Measurements from ENCODE around the gene DGLUCY.
A peak's percentile ranks its signal among the peaks of the same experiment; 100 is the strongest.

The DGLUCY gene

GRCh38 chr14:91103116-91103515, 10.8 kb upstream of the DGLUCY start:
- H3K4me1 ChIP-seq (ENCODE audit: control insufficient read depth in 1 of 2, insufficient read depth in 2 of 2, low read length in 2 of 2), result no peaks in the 10 kb centered on the region
- no peak overlapping the region for H3K4me3 ChIP-seq (ENCODE audit: low read depth in 1 of 2, low read length in 2 of 2)
- H3K9me3 ChIP-seq (ENCODE audit: control insufficient read depth in 1 of 2, low read length in 2 of 2), result no peaks in the 10 kb centered on the region
- H3K27ac ChIP-seq (ENCODE audit: low read depth, low read length), result no peak overlapping the region
- no peak overlapping the region for H3K9ac ChIP-seq (ENCODE audit: low read depth in 1 of 2, low read length in 2 of 2)
- H3K36me3 ChIP-seq (ENCODE audit: control insufficient read depth in 1 of 2, insufficient read depth in 2 of 2, low read length in 2 of 2), result no peaks in the 10 kb centered on the region
- no peaks in the 10 kb centered on the region for H3K27me3 ChIP-seq (ENCODE audit: control insufficient read depth in 1 of 2, insufficient read depth in 2 of 2, low read length in 2 of 2)

DNA sequence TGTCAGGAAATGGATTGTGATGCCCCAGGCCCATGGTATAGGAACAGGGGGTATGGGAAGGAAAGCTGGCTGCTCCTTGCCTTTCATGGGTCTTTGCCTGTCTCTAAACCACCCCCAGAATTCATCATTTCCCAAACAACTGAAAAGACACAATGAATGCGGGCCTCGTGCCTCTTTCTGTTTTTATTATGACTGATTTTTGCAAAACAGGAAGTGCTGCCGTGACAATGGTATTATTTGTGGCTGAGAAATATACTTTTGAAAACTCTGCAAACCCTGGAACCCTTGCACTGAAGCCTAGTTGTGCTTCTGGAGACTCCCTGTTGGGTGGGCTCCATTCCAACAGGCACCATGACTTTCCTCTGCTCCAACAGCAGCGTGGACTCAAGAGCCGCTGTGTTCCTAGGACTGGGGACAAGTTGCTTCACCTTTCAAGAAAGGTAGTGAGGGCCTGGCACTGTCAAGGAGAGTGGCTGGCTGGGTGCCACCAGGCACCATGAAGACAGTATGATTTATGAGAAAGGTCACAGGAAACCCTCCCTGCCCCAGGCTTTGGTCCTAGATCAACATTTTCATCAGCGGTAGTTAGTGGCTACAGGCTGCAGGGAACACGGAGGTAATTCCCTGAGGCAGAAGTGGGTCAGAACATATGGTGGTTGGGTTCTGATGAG, 4.8 kb upstream of the DGLUCY start:
- Histone ChIP-seq H3K4me1 (ENCODE audit: control insufficient read depth in 1 of 2, insufficient read depth in 2 of 2, low read length in 2 of 2) (peaks cover 18 to 19% of the 10 kb centered on the region in 2 donors), H3K27me3 (ENCODE audit: control insufficient read depth in 1 of 2, insufficient read depth in 2 of 2, low read length in 2 of 2) (no peaks in the 10 kb centered on the region), H3K9ac (ENCODE audit: low read depth in 1 of 2, low read length in 2 of 2) (no peak overlapping the region), H3K36me3 (ENCODE audit: control insufficient read depth in 1 of 2, insufficient read depth in 2 of 2, low read length in 2 of 2) (no peaks in the 10 kb centered on the region), H3K27ac (ENCODE audit: low read depth, low read length) (peak overlapping the region; percentile 11), H3K4me3 (ENCODE audit: low read depth in 1 of 2, low read length in 2 of 2) (no peak overlapping the region), H3K9me3 (ENCODE audit: control insufficient read depth in 1 of 2, low read length in 2 of 2) (no peaks in the 10 kb centered on the region)

- Histone ChIP-seq H3K27ac (ENCODE audit: low read depth, low read length) (no peak overlapping the region), H3K27me3 (ENCODE audit: control insufficient read depth in 1 of 2, insufficient read depth in 2 of 2, low read length in 2 of 2) (no peaks in the 10 kb centered on the region), H3K36me3 (ENCODE audit: control insufficient read depth in 1 of 2, insufficient read depth in 2 of 2, low read length in 2 of 2) (no peaks in the 10 kb centered on the region), H3K4me1 (ENCODE audit: control insufficient read depth in 1 of 2, insufficient read depth in 2 of 2, low read length in 2 of 2) (peaks cover 32 to 37% of the 10 kb centered on the region in 2 donors), H3K9me3 (ENCODE audit: control insufficient read depth in 1 of 2, low read length in 2 of 2) (no peaks in the 10 kb centered on the region), H3K4me3 (ENCODE audit: low read depth in 1 of 2, low read length in 2 of 2) (no peak overlapping the region), H3K9ac (ENCODE audit: low read depth in 1 of 2, low read length in 2 of 2) (no peak overlapping the region)
Measured at GRCh38 chr14:91111443-91111842, 2.4 kb upstream of the DGLUCY start.

GRCh38 chr14:91112194-91112593, 1.7 kb upstream of the DGLUCY start:
- Histone ChIP-seq H3K9me3 (ENCODE audit: control insufficient read depth in 1 of 2, low read length in 2 of 2) (no peaks in the 10 kb centered on the region), H3K4me1 (ENCODE audit: control insufficient read depth in 1 of 2, insufficient read depth in 2 of 2, low read length in 2 of 2) (peaks cover 38 to 44% of the 10 kb centered on the region in 2 donors), H3K36me3 (ENCODE audit: control insufficient read depth in 1 of 2, insufficient read depth in 2 of 2, low read length in 2 of 2) (no peaks in the 10 kb centered on the region), H3K27ac (ENCODE audit: low read depth, low read length) (no peak overlapping the region), H3K4me3 (ENCODE audit: low read depth in 1 of 2, low read length in 2 of 2) (no peak overlapping the region), H3K27me3 (ENCODE audit: control insufficient read depth in 1 of 2, insufficient read depth in 2 of 2, low read length in 2 of 2) (no peaks in the 10 kb centered on the region), H3K9ac (ENCODE audit: low read depth in 1 of 2, low read length in 2 of 2) (no peak overlapping the region)

- Histone ChIP-seq H3K9me3 (ENCODE audit: control insufficient read depth in 1 of 2, low read length in 2 of 2) (no peaks in the 10 kb centered on the region), H3K9ac (ENCODE audit: low read depth in 1 of 2, low read length in 2 of 2) (peak overlapping the region; percentile 96 to 99), H3K4me1 (ENCODE audit: control insufficient read depth in 1 of 2, insufficient read depth in 2 of 2, low read length in 2 of 2) (peaks cover 45 to 49% of the 10 kb centered on the region in 2 donors), H3K4me3 (ENCODE audit: low read depth in 1 of 2, low read length in 2 of 2) (peak overlapping the region; percentile 82 to 84), H3K27me3 (ENCODE audit: control insufficient read depth in 1 of 2, insufficient read depth in 2 of 2, low read length in 2 of 2) (no peaks in the 10 kb centered on the region), H3K27ac (ENCODE audit: low read depth, low read length) (peak overlapping the region; percentile 98), H3K36me3 (ENCODE audit: control insufficient read depth in 1 of 2, insufficient read depth in 2 of 2, low read length in 2 of 2) (peaks cover 3 to 4% of the 10 kb centered on the region in 2 donors)
Measured at GRCh38 chr14:91114079-91115065, 499 bp downstream of the DGLUCY start.

- Histone ChIP-seq H3K36me3 (ENCODE audit: control insufficient read depth in 1 of 2, insufficient read depth in 2 of 2, low read length in 2 of 2) (peaks cover 4 to 11% of the 10 kb centered on the region in 2 donors), H3K9me3 (ENCODE audit: control insufficient read depth in 1 of 2, low read length in 2 of 2) (no peaks in the 10 kb centered on the region), H3K9ac (ENCODE audit: low read depth in 1 of 2, low read length in 2 of 2) (peak overlapping the region; percentile 96 to 99), H3K27me3 (ENCODE audit: control insufficient read depth in 1 of 2, insufficient read depth in 2 of 2, low read length in 2 of 2) (no peaks in the 10 kb centered on the region), H3K27ac (ENCODE audit: low read depth, low read length) (peak overlapping the region; percentile 98), H3K4me3 (ENCODE audit: low read depth in 1 of 2, low read length in 2 of 2) (peak overlapping the region; percentile 82 to 84), H3K4me1 (ENCODE audit: control insufficient read depth in 1 of 2, insufficient read depth in 2 of 2, low read length in 2 of 2) (peaks cover 46 to 51% of the 10 kb centered on the region in 2 donors)
Measured at GRCh38 chr14:91115986-91116770, 2.3 kb downstream of the DGLUCY start.

DNA sequence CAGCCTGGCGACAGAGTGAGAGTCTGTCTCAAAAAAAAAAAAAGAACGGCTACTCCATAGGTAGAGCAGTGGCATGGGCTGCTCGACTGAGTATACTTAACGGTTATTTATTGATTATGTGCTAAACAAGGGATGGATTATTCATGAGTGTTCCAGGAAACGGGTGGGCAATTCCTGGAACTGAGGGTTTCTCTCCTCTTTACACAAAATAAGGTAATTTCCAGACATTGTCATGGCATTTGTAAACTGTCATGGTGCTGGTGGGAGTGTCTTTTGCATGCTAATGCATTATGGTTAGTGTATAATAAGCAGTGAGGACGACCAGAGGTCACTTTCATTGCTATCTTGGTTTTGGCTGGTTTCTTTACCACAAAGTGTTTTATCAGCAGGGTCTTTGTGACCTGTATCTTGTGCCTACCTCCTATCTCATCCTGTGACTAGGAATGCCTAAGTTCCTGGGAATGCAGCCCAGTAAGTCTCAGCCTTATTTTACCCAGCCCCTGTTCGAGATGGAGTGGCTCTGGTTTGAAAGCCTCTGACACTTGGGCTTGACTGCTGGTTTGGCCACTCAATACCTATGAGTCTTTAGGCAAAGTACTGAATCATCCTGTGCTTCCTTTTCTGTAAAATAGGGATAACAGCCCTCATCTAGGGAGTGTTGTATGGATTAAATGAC, 3.2 kb downstream of the DGLUCY start:
- no peak overlapping the region for H3K9ac ChIP-seq (ENCODE audit: low read depth in 1 of 2, low read length in 2 of 2)
- peaks cover 46 to 51% of the 10 kb centered on the region in 2 donors for H3K4me1 ChIP-seq (ENCODE audit: control insufficient read depth in 1 of 2, insufficient read depth in 2 of 2, low read length in 2 of 2)
- H3K27ac ChIP-seq (ENCODE audit: low read depth, low read length), result no peak overlapping the region
- peaks cover 4 to 11% of the 10 kb centered on the region in 2 donors for H3K36me3 ChIP-seq (ENCODE audit: control insufficient read depth in 1 of 2, insufficient read depth in 2 of 2, low read length in 2 of 2)
- peak overlapping the region in 1 of 2 donors; percentile 82 for H3K4me3 ChIP-seq (ENCODE audit: low read depth in 1 of 2, low read length in 2 of 2)
- H3K27me3 ChIP-seq (ENCODE audit: control insufficient read depth in 1 of 2, insufficient read depth in 2 of 2, low read length in 2 of 2), result no peaks in the 10 kb centered on the region
- H3K9me3 ChIP-seq (ENCODE audit: control insufficient read depth in 1 of 2, low read length in 2 of 2), result no peaks in the 10 kb centered on the region

GRCh38 chr14:91117960-91118359, 4.1 kb downstream of the DGLUCY start:
- Histone ChIP-seq H3K4me1 (ENCODE audit: control insufficient read depth in 1 of 2, insufficient read depth in 2 of 2, low read length in 2 of 2) (peaks cover 46 to 51% of the 10 kb centered on the region in 2 donors), H3K27me3 (ENCODE audit: control insufficient read depth in 1 of 2, insufficient read depth in 2 of 2, low read length in 2 of 2) (no peaks in the 10 kb centered on the region), H3K27ac (ENCODE audit: low read depth, low read length) (no peak overlapping the region), H3K9ac (ENCODE audit: low read depth in 1 of 2, low read length in 2 of 2) (no peak overlapping the region), H3K36me3 (ENCODE audit: control insufficient read depth in 1 of 2, insufficient read depth in 2 of 2, low read length in 2 of 2) (peaks cover 4 to 11% of the 10 kb centered on the region in 2 donors), H3K9me3 (ENCODE audit: control insufficient read depth in 1 of 2, low read length in 2 of 2) (no peaks in the 10 kb centered on the region), H3K4me3 (ENCODE audit: low read depth in 1 of 2, low read length in 2 of 2) (no peak overlapping the region)

- Histone ChIP-seq H3K36me3 (ENCODE audit: control insufficient read depth in 1 of 2, insufficient read depth in 2 of 2, low read length in 2 of 2) (peaks cover 4 to 11% of the 10 kb centered on the region in 2 donors), H3K9me3 (ENCODE audit: control insufficient read depth in 1 of 2, low read length in 2 of 2) (no peaks in the 10 kb centered on the region), H3K9ac (ENCODE audit: low read depth in 1 of 2, low read length in 2 of 2) (no peak overlapping the region), H3K4me1 (ENCODE audit: control insufficient read depth in 1 of 2, insufficient read depth in 2 of 2, low read length in 2 of 2) (peaks cover 40 to 45% of the 10 kb centered on the region in 2 donors), H3K4me3 (ENCODE audit: low read depth in 1 of 2, low read length in 2 of 2) (no peak overlapping the region), H3K27ac (ENCODE audit: low read depth, low read length) (no peak overlapping the region), H3K27me3 (ENCODE audit: control insufficient read depth in 1 of 2, insufficient read depth in 2 of 2, low read length in 2 of 2) (no peaks in the 10 kb centered on the region)
Measured at GRCh38 chr14:91118511-91119068, 4.7 kb downstream of the DGLUCY start.
